HG03097 (cell line): ENCODE measurements around the gene ZNF506.
"Not testable (repeated sequence)": the region's sequence is repeated elsewhere in the genome, so short reads cannot be mapped to it uniquely, and the experiment has no call there.

ENCODE experiments used
- ATAC-seq: cut with Tn5 transposase; IDR thresholded peaks from one replicate; pipeline ENCODE4 v1.9.1; 2021; ENCODE audit not compliant: unreplicated experiment, low FRiP score

The ZNF506 gene

GRCh38 chr19:19746286-19747213, 75.0 kb downstream of the ZNF506 start:
- ATAC-seq, result no peak

GRCh38 chr19:19745496-19746285, 75.9 kb downstream of the ZNF506 start:
- ATAC-seq, result no peak

DNA sequence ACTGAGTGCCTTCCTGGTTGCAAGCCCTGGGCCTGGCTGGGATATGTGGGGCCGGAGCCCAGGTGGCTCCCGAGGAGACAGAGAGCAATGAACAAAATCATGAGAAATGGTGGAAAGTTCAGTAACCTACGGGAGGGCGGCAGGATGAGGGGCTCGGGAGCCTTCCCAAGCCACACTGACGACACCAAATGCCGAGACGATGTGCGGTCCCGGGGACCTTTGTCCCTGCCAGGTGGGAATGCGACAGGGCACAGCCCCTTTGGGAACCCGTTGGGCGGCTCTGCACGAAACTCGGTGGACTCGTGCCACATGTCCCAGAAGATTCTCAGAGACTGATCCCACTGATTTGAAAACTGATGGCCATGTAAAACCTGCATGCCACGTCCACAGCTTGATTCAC, 76.9 kb downstream of the ZNF506 start:
- ATAC-seq, result no peak

DNA sequence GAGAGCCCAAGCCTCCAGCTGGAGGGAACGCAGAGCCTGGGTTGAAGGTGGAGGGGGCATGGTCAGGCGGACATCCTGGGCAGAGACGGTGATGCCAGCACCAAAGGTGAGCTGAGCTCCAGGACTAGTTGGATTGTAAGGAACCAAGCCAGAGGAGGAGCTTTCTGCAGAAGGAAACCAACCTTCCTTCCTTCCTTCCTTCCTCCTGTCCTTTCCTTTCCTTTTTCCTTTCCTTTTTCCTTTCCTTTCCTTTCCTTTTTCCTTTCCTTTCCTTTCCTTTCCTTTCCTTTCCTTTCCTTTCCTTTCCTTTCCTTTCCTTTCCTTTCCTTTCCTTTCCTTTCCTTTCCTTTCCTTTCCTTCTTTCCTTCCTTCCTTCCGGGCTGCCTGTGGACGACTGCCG, 77.6 kb downstream of the ZNF506 start:
- ATAC-seq, result not testable (repeated sequence)

- no peak for ATAC-seq
Observed at GRCh38 chr19:19743176-19743575, 78.4 kb downstream of the ZNF506 start.

- ATAC-seq, result no peak
Observed at GRCh38 chr19:19742773-19743172, 78.8 kb downstream of the ZNF506 start.
